ENCODE data around the gene LRRC57. TPM values are rescaled to one million over a fixed set of nuclear protein-coding genes. Genes with fewer than 3 reads are reported as not detected.
A peak's percentile ranks its signal among the peaks of the same experiment; 100 is the strongest.

LRRC57 gene
- total RNA-seq, 2 donors from 2014 or later = 6.9 to 8.3 TPM

- no peak for TF ChIP-seq POLR2A (IDR thresholded peaks at IDR 0.05)
- no peak for TF ChIP-seq CTCF (IDR thresholded peaks at IDR 0.05)
- H3K4me1 ChIP-seq = peaks cover 14% of the 10 kb centered on the region
- intact Hi-C loops (cut with DNase I) = no loop called here
- no peak overlapping the region for H3K4me3 ChIP-seq
- H3K27ac ChIP-seq = no peak overlapping the region
- ATAC-seq (no peak), DNase-seq (no peak)
- no peaks in the 10 kb centered on the region for H3K36me3 ChIP-seq (replicated peaks in 1 of 2; ENCODE audit: insufficient read depth in 1 of 2, low read depth in 2 of 2)
- no peaks in the 10 kb centered on the region for H3K27me3 ChIP-seq
- WGBS, 2 donors = 42 to 47% methylated on average over 4 of the region's 4 CpGs
- no peaks in the 10 kb centered on the region for H3K9me3 ChIP-seq
Measured at GRCh38 chr15:42502477-42502876, 46.1 kb downstream of the LRRC57 start.

- no peak for TF ChIP-seq POLR2A (IDR thresholded peaks at IDR 0.05)
- TF ChIP-seq CTCF (IDR thresholded peaks at IDR 0.05) = no peak
- H3K4me3 ChIP-seq = no peak overlapping the region
- ATAC-seq (no peak), DNase-seq (peak in 2 of 4 donors; percentile 13 to 17)
- intact Hi-C loops (cut with DNase I) = no loop called here
- WGBS, 2 donors = 57 to 67% methylated on average over 11 to 12 of the region's 12 CpGs
- H3K27me3 ChIP-seq = no peaks in the 10 kb centered on the region
- no peaks in the 10 kb centered on the region for H3K9me3 ChIP-seq
- peaks cover 25% of the 10 kb centered on the region for H3K4me1 ChIP-seq
- peak overlapping the region in 2 of 4 donors; percentile 10 to 27 for H3K27ac ChIP-seq
- no peaks in the 10 kb centered on the region for H3K36me3 ChIP-seq (replicated peaks in 1 of 2; ENCODE audit: insufficient read depth in 1 of 2, low read depth in 2 of 2)
Measured at GRCh38 chr15:42499858-42500609, 48.6 kb downstream of the LRRC57 start.

- no peak for ATAC-seq
- H3K36me3 ChIP-seq (replicated peaks in 1 of 2; ENCODE audit: insufficient read depth in 1 of 2, low read depth in 2 of 2) = no peaks in the 10 kb centered on the region
- H3K27me3 ChIP-seq = no peaks in the 10 kb centered on the region
- DNase-seq = no peak
- peaks cover 40% of the 10 kb centered on the region for H3K4me1 ChIP-seq
- no peak overlapping the region for H3K4me3 ChIP-seq
- no peaks in the 10 kb centered on the region for H3K9me3 ChIP-seq
- TF ChIP-seq CTCF (IDR thresholded peaks at IDR 0.05) (no peak), POLR2A (IDR thresholded peaks at IDR 0.05) (no peak)
- WGBS, 2 donors = 54 to 69% methylated on average over 6 of the region's 6 CpGs
- intact Hi-C loops (cut with DNase I) = no loop called here
- H3K27ac ChIP-seq = no peak overlapping the region
Measured at GRCh38 chr15:42498212-42499068, 50.2 kb downstream of the LRRC57 start.

GRCh38 chr15:42495361-42496212 lies 53.0 kb downstream of the LRRC57 start, which contains the start of gene SNAP23:
TSS of gene SNAP23 (plus strand) at chr15:42495634. CDS start at chr15:42511847, 16,213 bp downstream.
- Histone ChIP-seq H3K27me3 (no peaks in the 10 kb centered on the region), H3K4me1 (peaks cover 40% of the 10 kb centered on the region), H3K9me3 (no peaks in the 10 kb centered on the region), H3K4me3 (peak within 1 kb of the TSS; percentile 34 to 65), H3K36me3 (replicated peaks in 1 of 2; ENCODE audit: insufficient read depth in 1 of 2, low read depth in 2 of 2) (no peaks in the 10 kb centered on the region), H3K27ac (peak within 1 kb of the TSS; percentile 82 to 95 (median 91))
- ATAC-seq (peak; percentile 93), DNase-seq (peak; percentile 94 to 97 (median 96))
- TF ChIP-seq CTCF (IDR thresholded peaks at IDR 0.05) (no peak), POLR2A (IDR thresholded peaks at IDR 0.05) (peak; percentile 79 to 94 (median 94))
- WGBS, 2 donors = 0% methylated on average over 41 to 43 of the region's 43 CpGs
- intact Hi-C loops (cut with DNase I) = no loop called here

Measured in body of pancreas (tissue), 4 donors.